HG02943 (cell line): Measurements from ENCODE around the gene GNAT2.
"Not testable (repeated sequence)": the region's sequence is repeated elsewhere in the genome, so short reads cannot be mapped to it uniquely, and the experiment has no call there.

Experiments used
- ATAC-seq: cut with Tn5 transposase; IDR thresholded peaks from one replicate; pipeline ENCODE4 v1.9.1; 2021; ENCODE audit warnings: mild to moderate bottlenecking, low read depth, moderate library complexity; ENCODE audit not compliant: unreplicated experiment

Gene GNAT2

DNA sequence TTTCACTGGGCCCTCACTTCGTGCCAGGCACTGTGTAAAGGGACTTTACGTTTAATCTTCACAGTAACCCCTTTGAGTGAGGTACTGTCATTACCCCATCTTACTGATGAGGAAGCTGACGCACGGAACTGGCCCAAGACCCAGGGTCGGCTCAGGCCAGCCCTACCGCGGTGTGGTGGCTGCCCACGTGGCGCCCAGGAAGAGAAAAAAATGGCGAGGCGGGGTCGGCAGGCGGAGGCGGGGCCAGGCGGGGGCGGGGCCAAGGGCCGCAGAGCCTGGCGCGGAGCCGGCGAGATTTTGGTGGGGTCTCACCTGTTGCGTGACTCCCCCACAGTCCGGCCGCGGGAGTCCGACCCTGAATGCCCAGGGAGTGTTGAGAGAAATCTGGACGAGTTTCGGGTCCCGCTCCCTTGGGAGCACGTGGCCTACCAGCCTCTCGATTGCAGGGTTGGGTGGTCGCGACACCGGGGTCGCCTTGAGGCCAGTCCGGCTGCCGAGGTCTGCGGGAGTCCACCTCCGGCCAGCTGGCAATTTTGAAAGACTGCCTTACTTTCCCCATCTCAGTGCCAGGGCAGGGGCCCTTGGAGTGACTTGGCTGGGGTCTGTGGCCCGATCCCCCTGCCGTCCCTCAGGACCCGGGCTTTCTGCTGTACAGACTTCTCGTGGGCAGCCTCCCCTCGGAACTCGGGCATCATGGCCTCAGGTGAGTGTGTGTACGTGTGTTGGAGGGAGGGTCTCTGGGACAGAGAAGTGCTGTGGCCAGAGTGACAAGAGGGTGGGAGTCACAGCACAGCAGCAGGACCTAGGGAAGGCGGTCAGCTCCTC lies at the start of gene GNAT2, which contains the start of gene AMPD2:
Gene GNAT2, minus strand, starts transcription at position 41 of the 825 bp plus-strand sequence. CDS start 6,746 bp downstream, outside the sequence.
Gene AMPD2, plus strand, starts transcription at position 262 of the 825 bp plus-strand sequence. CDS start 1,339 bp downstream, outside the sequence.
- ATAC-seq: peak; percentile 51

DNA sequence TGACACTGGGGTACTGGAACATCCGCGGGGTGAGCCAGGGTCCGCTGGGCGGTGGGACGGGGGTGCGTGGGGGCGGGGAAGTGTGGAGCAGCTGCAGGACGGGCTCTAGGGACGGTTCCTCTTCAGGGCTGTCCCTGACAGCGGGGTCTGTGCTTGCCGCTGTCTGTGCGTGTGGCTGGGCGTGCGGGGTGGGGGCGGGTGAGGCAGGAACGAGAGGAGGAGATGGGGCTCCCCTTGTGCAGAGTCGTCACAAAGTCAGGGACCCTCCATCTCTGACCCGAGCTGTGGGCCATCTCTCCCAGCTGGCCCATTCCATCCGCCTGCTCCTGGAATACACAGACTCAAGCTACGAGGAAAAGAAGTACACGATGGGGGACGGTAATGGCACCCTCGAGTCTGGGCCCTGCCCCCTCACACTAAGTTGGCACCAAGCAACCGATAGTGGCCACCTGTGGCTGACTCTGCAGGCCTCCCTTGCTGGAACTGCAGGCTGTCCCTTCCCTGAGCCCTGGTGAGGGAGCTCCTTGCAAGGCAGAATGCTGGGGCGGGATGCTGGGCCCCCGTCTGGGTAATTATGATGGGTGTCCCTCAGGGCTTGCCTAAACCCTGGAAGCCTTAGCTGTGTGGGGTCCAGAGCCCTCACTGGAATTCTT lies 48.8 kb upstream of the GNAT2 start:
- no peak for ATAC-seq

DNA sequence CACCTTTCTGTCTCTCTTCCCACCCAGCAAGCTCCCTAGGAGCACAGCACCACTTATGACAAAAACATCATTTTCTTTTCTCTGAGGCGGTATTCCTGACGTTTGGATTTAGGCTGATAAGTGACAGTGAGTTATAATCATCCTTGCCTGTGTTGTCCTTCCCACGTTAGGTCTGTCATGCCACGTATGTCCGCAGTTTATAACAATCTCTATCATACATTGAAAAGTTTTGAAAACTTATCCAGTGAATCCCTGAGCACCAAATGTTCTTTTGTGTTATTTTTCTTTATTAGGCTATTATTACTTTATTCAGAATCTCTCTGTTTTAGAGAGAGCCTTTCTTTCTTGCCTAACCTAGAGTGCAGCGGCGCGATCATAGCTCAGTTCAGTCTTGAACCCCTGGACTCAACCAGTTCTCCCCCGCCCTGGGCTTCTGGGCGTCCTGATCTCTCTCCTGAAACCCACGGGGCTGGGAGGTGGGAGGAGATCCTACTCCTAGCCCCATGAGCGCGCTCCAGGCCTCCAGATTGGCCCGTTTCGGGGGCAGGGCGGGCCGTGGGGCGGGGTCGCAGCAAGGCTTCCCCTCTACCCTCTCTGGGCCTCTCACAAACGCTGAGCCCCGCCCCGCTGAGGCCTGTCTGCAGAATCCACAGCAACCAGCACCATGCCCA lies 48.2 kb upstream of the GNAT2 start, which contains the start of gene GSTM2:
Gene GSTM2, plus strand, starts transcription at position 606 of the 671 bp plus-strand sequence. Its CDS starts 59 bp downstream, at position 665.
- ATAC-seq: peak; percentile 91

DNA sequence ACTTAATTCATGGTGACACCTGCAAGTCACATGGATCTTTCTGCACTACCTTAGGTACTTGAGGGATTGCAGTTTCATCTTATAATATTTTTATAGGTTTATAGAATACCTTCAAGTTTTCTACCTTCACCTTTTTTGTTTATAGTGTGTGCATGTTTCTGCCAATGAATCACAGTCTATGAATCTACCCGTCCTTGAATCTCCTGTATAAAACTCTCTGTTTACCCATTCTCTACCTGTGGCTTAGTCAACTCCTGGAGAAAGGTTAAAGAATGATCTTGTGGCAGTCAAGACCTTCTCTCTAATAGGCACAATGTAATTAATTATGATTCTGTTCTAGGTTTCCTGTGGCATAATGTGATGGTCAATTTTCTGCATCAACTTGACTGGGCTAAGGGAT lies 45.3 kb upstream of the GNAT2 start:
- ATAC-seq: no peak

DNA sequence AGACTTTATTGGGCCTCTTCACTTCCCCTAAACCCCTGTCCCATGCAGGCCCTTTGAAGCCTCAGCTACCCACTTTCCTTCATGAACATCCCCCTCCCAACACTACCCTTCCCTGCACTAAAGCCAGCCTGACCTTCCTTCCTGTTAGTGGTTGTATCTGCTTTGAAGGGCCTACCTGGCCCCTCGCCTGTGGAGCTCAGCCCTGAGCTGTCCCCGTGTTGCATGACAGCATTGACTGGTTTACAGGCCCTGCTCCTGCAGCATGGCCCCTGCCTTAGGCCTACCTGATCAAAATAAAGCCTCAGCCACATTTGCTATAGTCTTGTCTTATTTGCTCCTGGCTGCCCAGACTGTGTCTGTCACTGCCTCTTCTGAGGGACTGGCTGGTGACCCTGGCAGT lies 42.0 kb upstream of the GNAT2 start:
- no peak for ATAC-seq

DNA sequence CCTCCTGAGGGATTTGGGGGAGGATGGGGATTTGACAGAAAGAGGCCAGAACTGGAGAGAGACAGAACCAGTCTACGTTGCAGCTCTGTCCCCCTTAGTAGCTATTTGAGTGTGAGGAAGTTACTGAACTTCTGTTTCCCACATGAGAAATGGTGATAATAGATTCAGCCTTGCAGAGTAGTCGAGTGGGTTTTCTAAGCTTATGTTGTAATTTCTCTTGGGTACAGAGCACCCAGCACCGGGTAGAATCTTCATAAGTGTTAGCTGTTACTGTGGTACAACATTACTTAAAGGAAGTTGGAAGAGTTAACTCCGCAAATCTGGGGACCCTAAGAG lies 41.2 kb upstream of the GNAT2 start:
- not testable (repeated sequence) for ATAC-seq

DNA sequence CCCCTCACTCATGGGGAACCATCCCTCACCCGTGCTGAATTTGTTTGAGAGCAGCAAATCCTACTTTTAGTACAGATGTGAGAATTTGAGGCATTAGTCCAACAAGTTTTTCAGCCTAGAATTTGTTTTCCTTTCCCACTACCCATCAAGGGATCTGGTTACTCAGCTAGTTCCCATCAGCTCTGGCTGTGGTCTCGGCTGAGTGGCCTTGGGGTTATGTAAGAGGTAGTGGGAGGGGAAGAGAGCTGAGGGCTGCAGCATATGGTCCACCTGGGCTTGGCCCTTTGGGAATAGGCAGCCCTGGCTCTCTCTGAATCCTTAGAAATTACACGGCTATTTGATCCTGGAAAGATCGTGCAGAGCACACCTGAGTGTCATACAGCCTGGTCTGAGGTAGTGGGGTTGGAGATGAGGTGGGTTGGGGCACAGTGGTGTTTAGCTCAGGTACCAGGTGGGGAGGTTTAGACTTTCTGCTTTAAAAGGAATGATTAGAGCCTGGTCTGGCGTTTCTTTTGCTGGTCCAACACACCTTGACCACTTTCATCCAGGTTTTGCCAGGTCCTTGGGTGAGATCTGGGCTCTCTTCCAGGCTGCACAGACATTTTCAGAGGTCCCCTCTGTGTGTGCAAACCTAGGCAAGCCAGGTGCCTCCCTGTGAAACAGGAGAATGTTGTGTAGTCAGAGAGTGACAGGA lies 40.7 kb upstream of the GNAT2 start:
- ATAC-seq: no peak

DNA sequence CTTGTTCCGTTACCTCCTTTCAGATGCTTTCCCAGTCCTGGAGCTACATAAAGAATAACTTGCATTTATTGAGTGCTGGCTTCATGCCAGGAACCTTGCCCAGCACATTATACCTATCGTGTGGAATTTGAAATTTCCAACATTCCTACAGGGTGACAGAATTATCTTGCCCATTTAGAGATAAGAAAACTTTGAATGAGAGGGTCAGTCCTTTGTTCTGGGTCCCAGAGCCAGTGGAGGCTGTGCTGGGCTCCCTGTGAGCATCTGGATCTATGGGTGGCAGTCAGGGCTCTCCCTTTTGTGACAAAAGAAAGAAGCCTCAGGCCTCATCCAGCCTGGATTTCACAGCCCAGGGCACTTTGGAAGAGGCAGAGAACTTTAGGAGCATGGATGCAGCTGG lies 39.7 kb upstream of the GNAT2 start:
- ATAC-seq: no peak

DNA sequence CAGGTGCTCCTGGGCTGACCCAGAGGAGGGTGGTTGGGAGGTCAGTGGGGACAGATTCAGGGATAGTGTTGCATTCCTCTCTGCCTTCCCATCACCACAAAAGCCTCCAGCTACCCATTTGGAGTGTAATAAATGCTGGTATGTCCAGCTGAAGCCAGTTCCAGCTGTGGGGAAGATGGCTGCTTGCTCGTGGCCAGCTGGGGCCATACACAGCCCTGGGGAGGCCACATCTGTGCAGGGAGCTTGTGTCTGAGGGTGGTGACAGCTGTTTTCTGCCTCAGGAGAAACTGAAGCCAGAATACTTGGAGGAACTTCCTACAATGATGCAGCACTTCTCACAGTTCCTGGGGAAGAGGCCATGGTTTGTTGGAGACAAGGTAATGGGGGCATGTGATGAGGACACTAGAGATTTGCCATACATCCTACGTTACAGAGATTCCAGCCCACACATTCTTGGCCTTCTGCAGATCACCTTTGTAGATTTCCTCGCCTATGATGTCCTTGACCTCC lies 39.2 kb upstream of the GNAT2 start:
- ATAC-seq: no peak

DNA sequence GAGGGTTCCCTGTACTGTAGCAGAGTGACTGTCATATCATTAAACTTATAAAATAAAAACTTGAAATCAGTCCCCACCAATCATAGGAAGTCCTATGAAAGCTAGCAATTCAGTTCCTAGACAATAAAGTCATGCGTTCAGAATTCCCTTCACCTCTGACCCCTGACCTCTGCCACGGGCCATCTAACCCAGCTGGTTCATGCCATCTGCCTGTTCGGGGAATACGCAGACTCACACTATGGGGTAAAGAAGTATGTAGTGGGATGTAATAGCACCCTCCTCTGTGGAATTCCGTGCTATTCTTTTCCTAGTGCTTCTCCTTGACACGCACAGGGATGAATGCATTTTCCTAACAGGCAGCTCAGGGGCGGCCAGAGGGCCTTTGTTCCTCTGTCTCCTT lies 38.6 kb upstream of the GNAT2 start:
- ATAC-seq: no peak

DNA sequence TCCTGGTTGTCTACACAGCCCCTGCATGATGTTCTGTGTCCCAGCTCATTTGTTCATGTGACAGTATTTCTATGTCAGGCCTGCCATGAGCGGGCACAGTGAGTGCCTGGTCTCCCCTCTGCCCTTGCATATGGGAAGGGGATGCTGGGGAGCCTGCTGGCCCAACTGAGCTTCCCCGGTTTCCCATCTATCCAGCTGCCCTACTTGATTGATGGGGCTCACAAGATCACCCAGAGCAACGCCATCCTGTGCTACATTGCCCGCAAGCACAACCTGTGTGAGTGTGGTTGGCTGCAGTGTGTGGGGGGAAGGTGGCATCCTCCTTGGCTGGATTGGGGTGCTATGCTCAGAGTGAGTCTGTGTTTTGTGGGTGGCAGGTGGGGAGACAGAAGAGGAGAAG lies 38.0 kb upstream of the GNAT2 start:
- no peak for ATAC-seq

DNA sequence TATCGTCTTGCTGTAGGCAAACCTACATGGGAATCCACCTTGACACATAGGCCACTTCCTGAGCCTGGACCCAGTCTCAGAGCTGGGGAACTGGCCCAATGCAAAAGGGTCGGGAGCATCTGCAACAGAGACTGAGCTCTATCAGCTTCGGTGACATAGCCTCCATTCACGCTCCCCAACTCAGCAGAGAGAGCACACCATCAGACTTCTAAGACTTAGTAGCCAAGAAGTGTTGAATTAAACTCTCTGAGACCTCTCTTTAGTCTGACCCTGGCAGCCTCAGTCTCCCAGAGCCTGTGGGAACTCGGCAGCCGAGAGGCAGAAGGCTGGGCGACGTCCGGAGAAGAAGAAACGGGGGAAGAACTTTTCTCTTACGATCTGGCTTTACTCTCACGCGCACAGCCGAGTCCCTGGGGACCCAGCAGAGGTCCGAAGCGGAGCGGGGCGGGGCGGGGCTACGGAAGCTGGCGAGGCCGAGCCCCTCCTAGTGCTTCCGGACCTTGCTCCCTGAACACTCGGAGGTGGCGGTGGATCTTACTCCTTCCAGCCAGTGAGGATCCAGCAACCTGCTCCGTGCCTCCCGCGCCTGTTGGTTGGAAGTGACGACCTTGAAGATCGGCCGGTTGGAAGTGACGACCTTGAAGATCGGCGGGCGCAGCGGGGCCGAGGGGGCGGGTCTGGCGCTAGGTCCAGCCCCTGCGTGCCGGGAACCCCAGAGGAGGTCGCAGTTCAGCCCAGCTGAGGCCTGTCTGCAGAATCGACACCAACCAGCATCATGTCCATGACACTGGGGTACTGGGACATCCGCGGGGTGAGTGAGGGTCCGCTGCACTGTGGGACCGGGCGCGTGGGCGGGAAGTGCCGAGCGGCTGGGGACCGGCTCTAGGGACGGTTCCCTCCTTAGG lies 36.5 kb upstream of the GNAT2 start, which contains the start of gene GSTM4:
Gene GSTM4, plus strand, starts transcription at position 485 of the 905 bp plus-strand sequence. Its CDS starts 291 bp downstream, at position 776.
- ATAC-seq: peak; percentile 91

DNA sequence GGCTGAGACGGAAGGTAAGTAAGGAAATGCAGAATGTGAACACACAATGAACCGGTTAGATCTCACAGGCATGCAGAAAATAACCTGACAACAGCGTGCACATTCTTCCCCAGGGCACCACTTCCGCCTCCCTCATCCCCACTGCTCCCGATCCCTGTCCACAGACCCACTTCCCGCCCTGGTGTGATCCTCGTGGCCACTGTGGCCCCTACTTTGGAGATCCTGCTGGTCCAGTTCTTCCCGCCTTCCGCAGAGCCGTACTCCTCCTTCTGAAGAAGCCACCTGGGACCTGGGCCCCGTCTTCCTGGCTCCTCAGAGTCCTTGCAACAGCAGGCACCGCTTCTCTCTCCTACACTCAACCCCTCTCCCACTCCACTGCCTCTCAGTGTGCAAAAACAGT lies 35.1 kb upstream of the GNAT2 start:
- ATAC-seq: no peak

DNA sequence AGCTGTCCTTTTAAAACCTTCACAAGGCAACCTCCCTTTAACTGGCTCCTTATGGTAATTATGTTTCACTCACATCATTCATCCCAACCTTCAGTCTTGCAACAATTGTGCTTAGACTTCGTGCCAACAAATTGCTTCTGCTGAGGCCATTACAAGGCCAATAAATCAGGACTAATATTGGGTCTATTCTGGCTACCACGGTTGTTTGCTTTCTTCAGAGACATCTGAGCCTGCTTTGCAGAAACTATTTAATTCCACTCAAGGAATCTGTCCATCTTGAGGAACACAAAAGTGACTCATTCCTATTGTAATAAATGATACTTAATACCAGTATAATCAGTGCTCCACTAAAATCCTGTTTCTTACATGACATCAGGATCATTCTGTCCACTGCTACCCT lies 33.9 kb upstream of the GNAT2 start:
- no peak for ATAC-seq

DNA sequence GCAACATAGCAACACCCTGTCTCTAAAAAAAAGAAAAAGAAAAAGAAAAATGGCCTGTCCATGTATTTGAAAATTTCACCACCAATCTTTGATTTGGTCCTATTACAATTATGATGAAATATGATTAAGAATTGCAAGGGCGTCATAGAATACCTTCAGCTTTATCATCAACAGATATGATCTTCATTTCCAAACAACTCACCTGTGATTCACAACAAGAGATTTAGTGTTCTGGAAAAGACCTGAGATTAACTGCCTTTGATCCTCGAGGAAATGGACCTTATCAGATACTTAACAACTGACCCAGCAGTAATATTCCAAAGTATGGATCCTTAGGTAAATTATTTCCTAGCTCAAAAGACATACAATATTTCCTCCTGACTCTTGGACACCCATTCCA lies 33.0 kb upstream of the GNAT2 start:
- no peak for ATAC-seq

DNA sequence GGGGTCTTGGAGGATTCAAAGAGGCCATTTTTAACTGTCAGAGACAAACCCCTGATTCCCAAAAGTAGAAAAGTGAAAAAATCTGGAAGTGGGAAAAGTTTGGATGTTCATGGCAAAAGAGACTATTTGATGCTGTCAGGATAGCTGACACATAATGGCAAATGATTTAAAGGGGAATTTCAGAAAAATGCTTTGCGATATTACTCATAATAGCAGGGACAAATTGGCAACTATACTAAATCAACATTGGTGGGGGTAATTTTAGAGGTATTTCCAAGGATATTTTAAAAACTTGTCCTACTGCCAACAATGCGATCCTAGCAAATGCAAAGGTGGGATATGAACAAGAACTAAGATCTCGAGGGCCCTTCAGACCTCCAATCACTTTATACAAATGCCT lies 31.2 kb upstream of the GNAT2 start:
- no peak for ATAC-seq

DNA sequence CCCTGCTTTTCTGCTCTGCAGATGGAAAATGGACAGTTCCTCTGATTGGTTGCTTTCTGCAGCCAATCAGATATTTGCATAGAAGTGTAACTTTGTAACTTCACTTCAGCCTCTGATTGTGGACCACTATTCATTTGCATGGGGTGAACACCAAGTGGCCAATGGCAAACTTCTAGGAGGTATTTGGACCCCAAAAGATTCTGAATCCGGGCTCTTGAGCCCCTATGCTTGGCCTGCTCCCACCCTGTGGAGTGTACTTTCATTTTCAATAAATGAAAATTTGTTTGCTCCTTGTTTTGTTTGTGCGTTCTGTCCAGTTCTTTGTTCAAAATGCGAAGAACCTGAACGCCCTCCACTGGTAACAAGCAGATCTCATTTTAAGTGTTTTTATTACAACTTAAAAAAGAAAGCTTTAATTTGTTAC lies 30.1 kb upstream of the GNAT2 start:
- ATAC-seq: no peak

DNA sequence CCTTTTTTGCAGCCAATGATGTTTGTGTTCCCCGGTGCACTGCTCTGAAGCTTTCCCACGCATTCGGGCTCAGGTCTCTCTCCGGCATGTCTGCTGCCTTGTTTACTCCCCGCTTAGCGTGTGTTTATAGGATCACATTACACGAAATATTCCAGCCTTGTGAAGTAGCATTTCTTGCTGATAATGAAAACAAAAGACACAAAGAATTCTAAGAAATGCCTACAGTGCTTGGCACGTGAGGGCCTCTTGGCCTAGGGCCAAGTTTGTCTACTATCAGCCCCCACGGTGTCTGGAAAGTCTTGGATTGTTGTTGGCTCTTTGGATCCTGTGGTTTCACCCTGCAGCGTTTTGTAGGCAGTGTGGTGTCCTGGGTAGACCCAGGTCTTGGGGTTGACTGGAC lies 25.3 kb upstream of the GNAT2 start:
- no peak for ATAC-seq
